DOHH2 (cell line): ENCODE measurements around the gene TSKS.

Source experiments
- CTCF ChIP-seq: fragments of 200-600 bp; sonication (generic); IDR thresholded peaks from one replicate; pipeline ENCODE4 v1.5.1; 2014; ENCODE audit warnings: antibody characterized with exemption, mild to moderate bottlenecking, low read depth, low read length; ENCODE audit not compliant: poor library complexity, severe bottlenecking
- EZH2phosphoT487 ChIP-seq: fragments of 200-600 bp; sonication (generic); IDR thresholded peaks from 2 replicates; pipeline ENCODE4 v1.6.1; 2017; ENCODE audit warnings: borderline replicate concordance, mild to moderate bottlenecking, antibody characterized with exemption, low read length, moderate library complexity, mixed read lengths

DNA sequence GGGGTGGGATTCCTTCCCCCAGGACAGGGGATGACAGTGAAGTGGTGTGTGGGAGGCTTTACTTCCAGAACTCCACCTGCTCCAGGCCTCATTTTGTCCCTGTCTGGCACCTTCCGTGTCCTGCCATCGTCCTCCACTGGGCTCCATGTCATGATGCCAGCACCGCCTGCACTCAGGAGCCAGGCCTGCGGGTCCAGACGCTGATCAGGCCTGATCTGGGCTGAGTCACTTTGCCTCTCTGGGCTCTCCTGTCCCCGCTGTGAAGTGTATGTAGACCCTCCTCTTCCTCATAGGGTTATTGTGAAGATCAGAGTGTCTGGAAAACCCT is 40.4 kb upstream of the TSKS start:
- TF ChIP-seq CTCF (no peak), EZH2phosphoT487 (no peak)
